ENCODE results near the gene WIF1.

The WIF1 gene

GRCh38 chr12:65121049-65121955 is at the start of gene WIF1:
WIF1 (minus strand) TSS chr12:65121305; CDS start chr12:65121191, 114 bp downstream.
- peak; percentile 58 to 70 for ATAC-seq

- peak; percentile 41 to 43 for ATAC-seq
These were observed 49.2 kb upstream of the WIF1 start for GRCh38 chr12:65170209-65170881.

- peak; percentile 96 to 97 for ATAC-seq
These were observed 48.5 kb upstream of the WIF1 start, which contains the start of gene LEMD3 for GRCh38 chr12:65169320-65170208. LEMD3 (plus strand) TSS chr12:65169583; CDS start chr12:65169597, 14 bp downstream.

- no peak for ATAC-seq
These were observed 47.7 kb upstream of the WIF1 start for GRCh38 chr12:65168681-65169319.

- no peak for ATAC-seq
These were observed 43.7 kb upstream of the WIF1 start for GRCh38 chr12:65164774-65165173.

GRCh38 chr12:65164244-65164643 is 43.1 kb upstream of the WIF1 start:
- no peak for ATAC-seq

- no peak for ATAC-seq
These were observed 41.5 kb upstream of the WIF1 start for GRCh38 chr12:65162609-65163008.

GRCh38 chr12:65157091-65157490 is 36.0 kb upstream of the WIF1 start:
- ATAC-seq: no peak

- peak; percentile 85 to 86 for ATAC-seq
These were observed 35.3 kb upstream of the WIF1 start for GRCh38 chr12:65156366-65156841.

- peak; percentile 56 to 67 for ATAC-seq
These were observed 34.7 kb upstream of the WIF1 start for GRCh38 chr12:65155784-65156183.

GRCh38 chr12:65152596-65152995 is 31.5 kb upstream of the WIF1 start:
- no peak for ATAC-seq

- ATAC-seq: no peak
These were observed 30.9 kb upstream of the WIF1 start for GRCh38 chr12:65152012-65152411.

- no peak for ATAC-seq
These were observed 26.3 kb upstream of the WIF1 start for GRCh38 chr12:65147312-65147905.

- no peak for ATAC-seq
These were observed 19.6 kb upstream of the WIF1 start for GRCh38 chr12:65140738-65141137.

GRCh38 chr12:65139389-65139788 is 18.3 kb upstream of the WIF1 start:
- ATAC-seq: no peak

GRCh38 chr12:65133879-65134278 is 12.8 kb upstream of the WIF1 start:
- ATAC-seq: no peak

GRCh38 chr12:65126482-65126881 is 5.4 kb upstream of the WIF1 start:
- no peak for ATAC-seq

GRCh38 chr12:65125975-65126374 is 4.9 kb upstream of the WIF1 start:
- ATAC-seq: no peak

GRCh38 chr12:65125247-65125646 is 4.1 kb upstream of the WIF1 start:
- no peak for ATAC-seq

GRCh38 chr12:65123435-65124063 is 2.4 kb upstream of the WIF1 start:
- ATAC-seq: no peak

GRCh38 chr12:65122703-65123102 is 1.6 kb upstream of the WIF1 start:
- ATAC-seq: no peak

All from activated CD4-positive, CD25-positive, alpha-beta regulatory T cell treated with anti-CD3 and anti-CD28 coated beads, Interleukin-2, amount 50 U/mL, for 24 hours (primary cell).